HG03196 (cell line): ENCODE data around the gene BTBD10.
"Not testable (repeated sequence)": the region's sequence is repeated elsewhere in the genome, so short reads cannot be mapped to it uniquely, and the experiment has no call there.

Experiments used
- ATAC-seq: cut with Tn5 transposase; IDR thresholded peaks from one replicate; pipeline ENCODE4 v1.9.1; 2021; ENCODE audit not compliant: unreplicated experiment

The BTBD10 gene

DNA sequence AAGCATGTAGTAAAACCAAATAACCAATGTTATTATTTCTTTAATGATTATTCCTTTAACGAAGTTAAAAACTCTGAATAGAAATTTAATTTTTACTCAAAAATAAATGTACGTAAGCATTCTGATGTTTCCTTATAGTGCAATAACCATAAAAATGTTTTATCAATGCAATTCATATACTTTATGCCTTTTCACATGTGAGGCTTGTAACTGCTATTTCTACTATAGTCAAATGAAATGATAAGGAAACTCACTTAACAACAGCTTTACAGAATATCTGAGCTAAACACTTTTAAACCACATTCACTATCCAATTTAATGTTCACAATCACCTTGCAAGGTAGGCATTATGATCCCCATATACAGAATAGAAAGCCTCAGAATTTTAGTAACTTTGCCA, 17.4 kb downstream of the BTBD10 start:
- ATAC-seq: no peak

DNA sequence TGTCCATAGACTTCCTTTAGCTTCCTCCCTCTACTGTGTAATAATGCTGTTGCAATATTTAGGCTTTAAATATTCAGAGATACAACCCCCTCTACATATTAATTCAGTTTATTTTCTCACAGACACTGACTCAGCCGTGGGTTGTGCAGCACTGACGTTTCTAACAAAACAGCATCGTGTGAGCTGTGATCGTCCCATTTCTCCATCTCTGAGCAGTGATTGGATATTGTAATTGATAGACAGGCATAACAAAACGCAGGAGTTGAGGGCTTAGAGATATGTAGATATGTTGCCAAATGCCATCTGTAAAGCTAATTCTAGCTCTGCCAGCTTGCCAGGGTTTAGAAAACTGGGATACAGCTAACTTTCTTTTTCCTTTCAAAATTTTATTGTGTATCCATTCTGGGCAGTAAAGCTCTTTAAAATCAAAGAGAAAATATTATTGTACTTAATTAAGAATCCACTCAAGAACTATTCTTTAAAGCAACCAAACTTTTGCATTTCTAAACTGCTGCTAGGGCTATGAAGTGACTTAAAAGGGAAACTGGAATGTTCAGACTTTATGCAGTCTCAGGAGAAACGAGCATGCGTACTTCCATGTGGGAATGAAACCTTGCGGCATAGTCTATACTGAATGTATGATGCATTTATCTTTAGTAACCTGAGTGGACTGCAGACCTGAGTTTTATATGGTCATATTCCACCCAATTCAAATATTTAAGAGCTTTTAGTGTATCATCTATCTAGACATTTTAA, 22.7 kb downstream of the BTBD10 start:
- ATAC-seq: no peak

DNA sequence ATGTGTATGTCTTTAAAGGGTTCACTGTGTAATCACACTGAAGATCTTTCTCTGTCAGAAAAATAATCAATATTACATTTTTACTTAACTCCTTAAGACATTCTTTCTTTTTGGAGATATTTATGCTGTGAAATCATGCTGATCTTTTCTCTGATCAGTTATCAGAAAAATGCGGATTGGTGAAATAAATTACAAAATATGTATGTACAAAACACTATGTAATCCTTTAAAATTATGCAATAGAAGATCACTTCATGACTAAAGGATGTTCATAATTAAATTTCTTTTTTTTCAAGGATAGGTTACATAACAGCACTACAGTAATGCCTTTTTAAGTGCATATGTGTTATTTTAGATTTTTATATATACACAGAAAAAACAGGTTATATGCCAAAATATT, 24.7 kb downstream of the BTBD10 start:
- ATAC-seq: no peak

DNA sequence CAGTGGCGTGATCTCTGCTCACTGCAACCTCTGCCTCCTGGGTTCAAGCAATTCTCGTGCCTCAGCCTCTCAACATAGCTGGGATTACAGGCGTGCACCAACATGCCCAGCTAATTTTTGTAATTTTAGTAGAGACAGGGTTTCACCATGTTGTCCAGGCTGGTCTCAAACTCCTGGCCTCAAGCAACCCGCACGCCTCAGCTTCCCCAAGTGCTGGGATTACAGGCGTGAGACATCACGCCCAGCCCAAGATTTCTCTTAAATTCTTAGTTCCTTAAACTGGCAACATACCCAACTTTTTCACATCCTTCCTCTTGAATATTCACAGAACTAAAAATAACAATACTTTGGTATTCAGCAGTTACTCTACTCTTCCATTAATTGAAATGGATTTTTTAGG, 26.2 kb downstream of the BTBD10 start:
- ATAC-seq: not testable (repeated sequence)

DNA sequence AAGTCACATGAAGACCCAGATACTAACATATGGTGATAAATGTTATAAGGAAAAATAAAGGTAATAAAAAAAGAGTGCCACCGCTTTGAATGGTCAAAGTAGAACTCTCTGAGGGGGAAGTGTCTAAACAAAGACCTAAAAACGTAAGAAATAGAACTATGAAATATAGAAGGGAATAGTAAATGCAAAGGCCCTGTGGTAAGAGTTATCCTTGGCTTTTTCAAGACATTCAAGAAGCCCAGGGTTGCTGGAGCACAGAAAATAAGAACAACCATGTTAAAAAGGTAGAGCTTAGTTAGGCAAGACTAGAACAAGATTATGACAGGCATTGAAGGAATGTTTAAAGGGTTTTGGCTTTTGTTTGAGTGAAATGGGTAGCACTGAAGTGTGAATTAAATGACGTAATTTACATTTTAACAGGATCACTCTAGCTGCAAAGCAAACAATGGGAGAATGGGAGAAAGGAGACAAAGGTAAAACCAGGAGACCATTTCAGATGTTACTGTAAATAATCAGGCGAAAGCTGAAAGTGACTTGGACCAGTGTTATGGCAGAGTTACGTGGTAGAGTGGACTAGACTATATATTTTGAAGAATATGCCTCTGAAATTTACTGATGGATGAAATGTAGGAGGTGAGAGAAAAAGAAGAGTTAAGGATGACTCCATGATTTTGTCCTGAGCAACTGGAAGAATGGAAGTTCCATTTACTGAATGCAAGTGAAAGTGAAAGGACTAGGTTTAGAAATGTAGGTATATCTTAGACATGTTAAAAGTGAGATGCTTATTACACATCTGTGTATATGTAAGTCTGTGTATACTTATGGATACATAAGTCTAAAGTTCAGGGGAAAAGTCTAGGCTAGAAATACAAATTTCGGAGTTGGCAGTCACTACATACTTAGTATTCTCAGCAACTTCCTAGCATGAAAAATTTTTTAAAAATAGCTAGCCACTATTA, 28.5 kb downstream of the BTBD10 start:
- no peak for ATAC-seq

DNA sequence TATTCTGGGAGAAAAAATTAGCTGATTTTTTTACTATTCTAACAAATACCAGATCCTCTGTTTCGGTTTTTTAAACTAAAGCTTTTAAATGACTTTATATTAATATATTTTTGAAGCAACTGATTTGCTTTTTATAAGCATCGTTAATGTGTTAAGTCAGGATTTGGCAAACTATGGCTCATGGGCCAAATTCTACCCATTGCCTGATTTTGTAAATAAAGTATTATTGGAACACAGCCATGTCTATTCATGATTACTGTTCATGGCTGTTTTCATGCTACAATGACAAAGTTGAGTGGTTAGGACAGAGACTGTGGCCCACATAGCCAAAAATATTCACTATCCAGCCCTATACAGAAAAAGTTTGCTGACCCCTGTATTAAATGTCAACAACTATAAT, 29.6 kb downstream of the BTBD10 start:
- no peak for ATAC-seq

DNA sequence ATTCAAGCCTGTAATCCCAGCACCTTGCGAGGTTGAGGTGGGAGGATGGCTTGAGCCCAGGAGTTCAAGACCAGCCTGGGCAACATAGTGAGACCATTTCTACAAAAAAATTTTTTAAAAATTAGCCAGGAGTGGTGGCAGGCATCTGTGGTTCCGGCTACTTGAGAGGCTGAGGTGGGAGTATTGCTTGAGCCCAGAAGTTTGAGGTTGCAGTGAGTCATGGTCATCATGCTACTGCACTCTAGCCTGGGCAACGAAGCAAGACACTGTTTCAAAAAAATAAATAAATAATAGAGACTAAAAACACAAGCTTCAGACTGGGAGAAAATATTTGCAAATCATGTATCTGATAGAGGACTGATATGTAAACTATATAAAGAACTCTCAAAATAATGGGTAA, 33.2 kb downstream of the BTBD10 start:
- no peak for ATAC-seq

DNA sequence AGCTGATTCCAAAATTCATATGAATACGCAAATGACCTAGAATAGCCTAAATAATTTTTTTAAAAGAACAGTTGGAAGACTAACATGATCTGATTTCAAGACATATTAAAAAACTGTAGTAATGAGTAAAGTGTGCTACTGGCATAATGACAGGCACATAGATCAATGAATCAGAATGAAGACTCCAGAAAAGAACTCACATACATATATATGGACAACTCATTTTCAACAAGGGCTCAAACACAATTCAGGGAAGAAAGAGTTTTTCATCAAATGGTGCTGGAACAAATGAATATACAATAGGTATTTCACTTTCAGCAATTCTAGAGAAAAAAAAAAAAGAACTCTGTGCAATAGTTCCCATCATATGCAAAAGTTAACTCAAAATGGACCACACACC, 33.7 kb downstream of the BTBD10 start:
- no peak for ATAC-seq

DNA sequence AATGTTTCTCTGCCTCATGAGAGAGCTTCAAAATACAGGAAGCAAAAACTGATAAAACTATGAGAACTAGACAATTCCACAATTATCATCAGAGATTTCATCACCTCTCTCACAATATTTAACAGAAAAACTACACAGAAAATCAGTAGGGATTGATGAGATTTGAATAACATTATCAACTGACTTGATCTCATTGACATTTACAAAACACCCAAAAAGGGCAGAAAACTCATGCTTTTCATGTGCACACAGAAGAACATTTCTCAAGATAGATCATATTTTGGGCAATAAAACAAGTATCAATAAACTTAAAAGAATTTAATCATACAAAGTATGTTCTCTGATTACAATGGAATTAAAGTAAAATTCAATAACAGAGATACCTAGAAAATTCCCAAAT, 35.6 kb downstream of the BTBD10 start:
- ATAC-seq: no peak

DNA sequence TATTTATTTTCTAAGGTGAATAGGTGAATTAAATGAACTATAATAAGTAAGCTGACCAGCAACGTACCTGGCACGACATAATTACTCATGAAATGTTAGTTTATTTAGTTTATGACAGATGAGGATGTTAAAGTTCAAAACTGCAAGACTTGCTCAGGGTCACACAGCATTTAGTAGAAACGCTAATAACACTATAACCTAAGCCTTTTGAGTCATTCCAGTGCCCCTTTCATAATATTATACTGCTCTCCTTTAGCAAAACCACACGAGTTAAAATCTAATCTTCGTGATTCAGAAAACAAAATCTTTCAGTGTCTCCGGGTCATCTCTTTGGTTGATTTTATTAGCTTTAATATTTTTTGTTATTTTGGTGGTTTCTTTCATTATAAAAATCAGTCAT, 39.6 kb downstream of the BTBD10 start:
- no peak for ATAC-seq

DNA sequence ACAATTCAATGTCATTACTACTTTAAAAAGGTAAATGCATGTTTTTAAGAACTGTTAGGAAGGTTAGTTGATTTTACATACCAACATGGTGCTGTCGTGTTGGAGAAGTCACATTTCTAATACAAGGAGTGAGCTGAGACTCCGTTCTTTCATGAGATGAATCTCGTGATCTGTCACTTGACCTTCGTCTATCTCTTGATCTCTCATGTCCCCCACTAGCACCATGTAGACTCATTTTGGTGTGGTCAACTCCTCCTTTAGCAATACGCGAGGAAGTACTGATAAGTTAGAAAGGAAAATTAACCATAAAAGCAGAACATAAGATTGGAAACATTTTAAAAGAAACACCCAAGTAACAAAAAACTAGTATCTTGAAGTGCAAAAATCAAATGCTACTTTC, 41.5 kb downstream of the BTBD10 start:
- ATAC-seq: no peak

DNA sequence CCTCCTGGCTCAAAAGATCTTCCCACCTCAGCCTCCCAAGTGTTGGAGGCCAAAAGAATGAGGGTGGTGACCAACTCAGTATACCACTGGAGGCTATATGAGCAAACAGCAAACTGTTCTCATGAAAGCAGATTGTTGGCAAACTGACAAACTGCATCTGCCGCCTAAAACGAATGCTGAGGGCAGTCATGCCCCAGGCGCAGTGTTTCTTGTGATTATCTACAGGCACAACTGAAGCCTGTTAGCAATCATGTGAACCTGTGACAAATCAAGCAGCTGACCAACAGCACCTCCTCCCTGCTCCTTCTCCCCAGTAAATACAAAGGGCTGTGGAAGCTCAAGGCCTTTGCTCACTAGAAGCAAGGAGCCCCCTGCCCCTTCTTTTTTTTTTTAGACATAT, 47.8 kb downstream of the BTBD10 start:
- no peak for ATAC-seq

DNA sequence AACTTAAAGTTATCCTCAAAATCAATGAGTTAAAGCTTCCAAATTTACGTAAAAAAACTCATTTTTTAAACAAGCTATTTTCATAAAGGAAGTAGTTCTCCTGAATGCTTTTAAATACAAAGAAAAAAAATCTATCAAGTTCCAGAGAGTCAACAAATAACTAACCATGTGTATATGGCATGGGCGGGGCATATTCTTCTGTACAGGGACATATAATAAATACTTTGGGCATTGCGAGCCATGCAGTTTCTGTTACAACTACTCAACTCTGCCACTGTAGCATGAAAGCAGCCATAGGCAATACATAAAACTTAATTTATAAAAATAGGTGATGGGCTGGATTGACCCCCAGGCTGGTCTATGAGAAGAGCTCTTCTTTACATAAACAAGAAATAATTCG, 57.8 kb downstream of the BTBD10 start:
- ATAC-seq: no peak

DNA sequence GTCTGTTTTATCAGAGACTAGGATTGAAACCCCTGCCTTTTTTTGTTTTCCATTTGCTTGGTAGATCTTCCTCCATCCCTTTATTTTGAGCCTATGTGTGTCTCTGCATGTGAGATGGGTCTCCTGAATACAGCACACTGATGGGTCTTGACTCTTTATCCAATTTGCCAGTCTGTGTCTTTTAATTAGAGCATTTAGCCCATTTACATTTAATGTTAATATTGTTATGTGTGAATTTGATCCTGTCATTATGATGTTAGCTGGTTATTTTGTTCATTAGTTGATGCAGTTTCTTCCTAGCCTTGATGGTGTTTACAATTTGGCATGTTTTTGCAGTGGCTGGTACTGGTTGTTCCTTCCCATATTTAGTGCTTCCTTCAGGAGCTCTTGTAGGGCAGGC, 64.7 kb downstream of the BTBD10 start:
- ATAC-seq: not testable (repeated sequence)

DNA sequence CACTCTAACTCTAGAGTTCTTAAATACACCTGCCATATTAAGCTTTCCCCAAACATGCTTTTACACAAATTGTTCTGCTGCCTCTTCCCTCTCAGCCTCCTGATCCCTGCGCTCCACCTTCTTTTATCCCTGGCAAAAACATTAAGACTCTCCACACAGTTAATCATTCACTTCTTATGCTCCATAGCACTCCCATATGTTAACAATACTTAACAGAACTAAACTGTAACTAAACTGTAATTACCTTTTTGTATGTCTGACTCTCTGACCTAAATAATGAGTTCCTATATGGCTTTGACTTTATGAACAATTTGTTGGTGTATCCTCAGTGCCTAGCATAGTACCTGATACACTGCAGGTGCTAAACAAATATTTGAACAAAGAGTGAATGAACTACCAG, 71.8 kb downstream of the BTBD10 start:
- ATAC-seq: no peak

DNA sequence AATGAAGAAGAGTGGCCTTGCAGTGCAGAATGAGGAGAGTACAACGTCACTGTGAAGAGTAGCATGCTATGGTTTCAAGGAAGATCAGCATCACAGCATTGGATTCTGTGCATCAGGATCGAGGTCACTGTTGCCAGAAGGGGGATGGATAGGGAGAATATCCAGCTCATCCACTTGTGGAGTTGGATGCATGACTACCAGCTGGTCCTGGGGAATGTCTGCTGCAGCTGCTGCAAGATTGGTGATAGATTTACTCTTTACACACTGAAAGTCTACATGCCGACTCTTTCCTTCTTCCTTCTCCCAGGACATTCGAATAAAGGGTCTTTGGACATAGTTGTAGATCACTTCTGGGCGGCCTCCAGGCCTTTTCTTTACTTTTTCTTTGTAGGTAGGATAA, 74.3 kb downstream of the BTBD10 start:
- ATAC-seq: no peak

DNA sequence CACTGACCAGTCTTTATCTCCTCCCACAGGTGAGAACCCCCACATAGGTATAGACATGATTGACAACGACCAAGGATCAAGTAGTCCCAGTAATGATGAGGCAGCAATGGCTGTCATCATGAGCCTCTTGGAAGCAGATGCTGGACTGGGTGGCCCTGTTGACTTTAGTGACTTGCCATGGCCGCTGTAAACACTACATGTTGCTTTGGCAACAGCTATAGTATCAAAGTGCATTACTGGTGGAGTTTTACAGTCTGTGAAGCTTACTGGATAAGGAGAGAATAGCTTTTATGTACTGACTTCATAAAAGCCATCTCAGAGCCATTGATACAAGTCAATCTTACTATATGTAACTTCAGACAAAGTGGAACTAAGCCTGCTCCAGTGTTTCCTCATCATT, 76.5 kb downstream of the BTBD10 start:
- ATAC-seq: no peak

DNA sequence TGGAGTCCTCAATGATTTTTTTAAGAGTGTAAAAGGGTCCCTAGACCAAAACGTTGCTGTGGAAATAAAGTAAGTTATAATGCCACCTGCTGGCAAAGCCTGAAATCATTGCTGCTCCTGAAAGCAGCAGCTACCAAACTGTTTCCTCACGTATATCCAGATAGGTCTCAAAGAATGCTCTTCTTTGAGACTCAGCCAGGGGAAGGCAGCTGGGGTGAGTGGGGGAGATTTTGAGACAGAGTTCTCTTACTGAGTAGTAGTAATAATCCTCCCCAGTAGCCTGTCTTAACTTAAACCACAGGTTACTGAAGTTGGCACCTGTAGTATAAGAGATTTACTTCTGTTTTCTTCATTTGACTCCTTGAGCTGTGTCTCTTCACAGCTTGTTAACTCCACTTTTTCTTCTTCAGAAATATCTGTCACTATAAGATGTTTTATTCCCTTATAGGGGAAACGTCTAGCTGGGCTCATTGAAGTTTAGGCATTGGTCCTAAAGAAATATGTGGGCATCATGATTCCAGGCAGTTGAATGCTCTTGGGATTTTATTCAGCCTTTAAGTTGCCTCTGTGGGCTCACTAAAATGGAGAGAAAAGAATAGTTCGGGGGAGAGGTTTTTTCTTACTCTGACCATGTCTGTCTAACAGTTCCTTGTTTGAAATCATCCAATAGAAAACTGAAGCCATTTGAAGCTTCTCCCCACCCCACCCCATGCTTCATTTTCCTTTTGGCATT, 77.9 kb downstream of the BTBD10 start:
- no peak for ATAC-seq

DNA sequence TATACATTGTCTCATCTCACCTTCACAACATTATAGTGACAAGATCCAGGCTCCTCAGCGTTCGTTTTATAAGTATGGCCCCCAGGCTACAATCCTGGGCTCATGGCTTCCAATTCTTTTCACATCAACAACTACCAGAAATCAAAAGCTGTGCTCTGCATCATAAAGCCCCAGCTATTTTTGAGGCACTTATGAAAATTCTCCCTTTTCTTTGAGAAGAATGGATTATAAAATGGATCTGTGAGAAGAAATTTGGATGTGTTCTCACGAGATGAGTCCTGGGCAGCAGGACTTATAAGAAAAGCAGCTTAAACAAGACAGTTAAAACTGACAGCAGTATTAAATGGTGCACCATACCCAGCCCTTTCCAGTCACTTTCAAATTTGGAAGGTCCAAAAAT, 80.3 kb downstream of the BTBD10 start:
- ATAC-seq: no peak

DNA sequence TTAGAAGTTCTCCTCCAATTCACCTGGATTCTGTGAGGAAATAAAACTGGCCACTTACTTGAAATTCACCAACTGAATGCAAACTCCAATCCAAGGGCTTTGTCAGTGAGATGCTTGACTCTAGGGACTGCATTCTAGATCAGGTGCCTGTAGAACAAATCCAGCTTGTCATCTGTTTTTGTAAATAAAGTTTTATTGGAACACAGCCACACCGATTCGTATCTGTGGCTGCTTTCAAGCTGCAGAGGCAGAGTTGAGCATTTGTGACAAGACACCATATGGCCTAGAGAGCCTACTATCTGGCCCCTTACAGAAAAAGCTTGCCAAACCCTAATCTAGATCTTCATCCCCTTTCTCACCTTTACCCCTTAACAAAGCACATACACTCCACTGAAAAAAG, 82.3 kb downstream of the BTBD10 start:
- no peak for ATAC-seq

DNA sequence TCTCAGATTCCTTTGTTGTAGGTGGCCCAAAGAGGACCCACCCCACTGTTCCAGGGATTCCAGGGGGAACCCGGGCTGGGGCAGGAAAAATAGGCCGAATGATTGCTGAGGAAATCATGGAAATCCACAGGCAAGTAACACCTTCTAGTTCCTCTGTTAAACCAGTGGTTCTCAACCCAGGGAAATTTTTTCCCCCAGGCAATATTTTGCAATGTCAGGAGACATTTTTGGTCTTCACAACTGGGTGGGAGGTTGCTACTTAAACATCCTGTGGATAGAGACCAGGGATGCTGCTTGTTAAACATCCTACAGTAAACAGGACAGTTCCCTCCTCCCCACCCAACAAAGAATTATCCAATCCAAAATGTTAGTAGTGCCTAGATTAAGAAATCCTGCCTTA, 84.7 kb downstream of the BTBD10 start:
- no peak for ATAC-seq

DNA sequence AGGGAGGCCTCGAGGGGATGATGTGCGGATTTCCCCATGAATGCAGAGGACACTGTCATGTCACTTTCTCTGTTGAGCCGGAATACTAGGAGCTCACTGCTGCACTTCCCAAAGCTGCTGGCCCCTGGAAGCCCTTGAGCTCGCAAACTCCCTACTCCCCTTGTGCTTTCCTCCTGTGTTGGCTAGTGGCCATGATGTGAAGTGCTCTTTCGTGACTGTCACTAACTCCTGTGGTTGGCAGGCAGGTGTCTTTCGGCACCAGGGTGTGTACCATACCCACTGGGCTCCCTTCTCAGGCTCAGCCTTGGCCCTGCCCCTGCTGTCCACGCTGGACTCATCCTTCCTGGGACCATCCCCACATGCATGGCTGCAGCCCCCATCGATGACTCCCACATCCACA, 86.2 kb downstream of the BTBD10 start:
- no peak for ATAC-seq
